Muscle layer of colon (tissue), 2 donors: Measurements from ENCODE around the gene STX19.

Experiments
- H3K27ac ChIP-seq: one replicate; pipeline ENCODE4 v1.7.0; 2013; ENCODE audit warnings: low read depth, mild to moderate bottlenecking, low read length, moderate library complexity
- H3K27me3 ChIP-seq, 2 donors: one replicate each; pipeline ENCODE4 v1.7.0; 2013; ENCODE audit warnings: low read length in 2 of 2, mild to moderate bottlenecking in 2 of 2; ENCODE audit not compliant: insufficient read depth in 2 of 2, control insufficient read depth in 1 of 2
- H3K36me3 ChIP-seq: one replicate; pipeline ENCODE4 v1.7.0; 2013; ENCODE audit warnings: mild to moderate bottlenecking, low read length; ENCODE audit not compliant: insufficient read depth
- H3K4me1 ChIP-seq: one replicate; pipeline ENCODE4 v1.7.0; 2013; ENCODE audit warnings: mild to moderate bottlenecking, low read length; ENCODE audit not compliant: insufficient read depth
- H3K4me3 ChIP-seq, 2 donors: one replicate each; pipeline ENCODE4 v1.7.0; 2013; ENCODE audit warnings: low read length in 2 of 2, low read depth in 1 of 2, mild to moderate bottlenecking in 1 of 2, moderate library complexity in 1 of 2
- H3K9ac ChIP-seq: one replicate; pipeline ENCODE4 v1.7.0; 2013; ENCODE audit warnings: low read length
- H3K9me3 ChIP-seq: one replicate; pipeline ENCODE4 v1.7.0; 2013; ENCODE audit warnings: mild to moderate bottlenecking, low read length
- donor health status: abdominal sarcoma.
- donor health status: Adenocarcinoma of cecum.

STX19 gene

DNA sequence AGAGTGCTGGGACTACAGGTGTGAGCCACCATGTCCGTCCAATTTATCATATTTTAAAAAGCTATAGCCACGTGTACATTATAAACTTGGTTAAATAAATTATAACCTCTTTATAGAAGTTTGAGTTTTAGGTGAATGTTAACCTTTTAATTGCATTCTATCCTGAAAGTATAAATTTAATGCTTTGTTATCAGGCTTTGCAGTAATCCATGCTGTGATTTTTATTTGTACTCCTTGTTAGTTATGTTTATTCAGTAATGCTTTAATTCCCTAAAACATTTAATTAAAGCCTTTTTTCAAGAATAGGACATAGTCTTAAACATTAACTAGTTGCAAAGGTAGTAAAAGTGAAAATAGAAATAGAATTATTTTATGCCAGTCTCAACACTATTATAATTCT lies 36.8 kb downstream of the STX19 start:
- Histone ChIP-seq H3K27ac (no peak overlapping the region), H3K4me1 (no peaks in the 10 kb centered on the region)

DNA sequence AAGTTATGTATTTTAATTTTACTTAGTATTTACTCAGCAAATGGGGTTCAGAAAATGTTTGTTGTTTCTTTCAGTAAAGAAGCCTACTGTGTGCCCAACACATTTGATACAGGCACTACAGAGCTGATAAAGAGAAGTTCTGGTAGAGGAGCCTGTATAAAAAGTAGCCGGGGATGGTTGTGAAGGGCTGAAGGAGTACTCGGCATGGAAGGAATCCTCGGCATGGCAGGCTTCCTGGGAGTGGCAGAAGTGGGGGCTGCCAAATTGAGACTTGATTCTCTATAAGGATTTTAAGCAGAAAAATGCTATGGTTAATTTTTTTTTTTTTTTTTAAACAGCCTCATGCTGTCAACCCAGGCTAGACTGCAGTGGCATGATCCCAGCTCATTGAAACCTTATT lies 39.2 kb downstream of the STX19 start:
- no peak overlapping the region for H3K9ac ChIP-seq
- H3K27me3 ChIP-seq, result no peaks in the 10 kb centered on the region
- no peak overlapping the region for H3K27ac ChIP-seq
- no peaks in the 10 kb centered on the region for H3K4me1 ChIP-seq
- H3K9me3 ChIP-seq, result no peaks in the 10 kb centered on the region
- H3K4me3 ChIP-seq, result no peak overlapping the region
- no peaks in the 10 kb centered on the region for H3K36me3 ChIP-seq

More for the DNA sequence above, 36.8 kb downstream of the STX19 start:
- no peak overlapping the region for H3K4me3 ChIP-seq
- no peaks in the 10 kb centered on the region for H3K27me3 ChIP-seq
- H3K36me3 ChIP-seq, result no peaks in the 10 kb centered on the region
- no peak overlapping the region for H3K9ac ChIP-seq
- no peaks in the 10 kb centered on the region for H3K9me3 ChIP-seq

DNA sequence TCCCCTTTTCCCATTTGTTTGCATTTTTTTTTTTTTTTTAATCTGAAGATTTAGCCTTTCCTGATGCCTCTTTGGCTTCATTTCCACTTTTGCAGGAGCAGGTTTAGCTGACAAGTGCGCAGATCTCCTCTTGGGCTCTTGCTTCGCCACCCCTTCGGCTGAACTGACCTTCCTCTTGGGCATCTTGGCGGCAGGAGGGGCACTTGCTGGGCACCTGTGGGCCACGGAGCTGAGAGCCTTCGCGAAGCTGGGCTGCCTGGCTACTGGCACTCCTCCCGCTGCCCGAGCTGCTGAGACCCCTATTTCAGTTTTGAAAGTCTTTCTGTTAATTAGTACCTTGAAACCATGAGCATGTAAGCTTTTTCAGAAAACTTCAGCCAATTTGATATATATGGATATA lies 39.6 kb downstream of the STX19 start:
- Histone ChIP-seq H3K36me3 (no peaks in the 10 kb centered on the region), H3K9me3 (no peaks in the 10 kb centered on the region), H3K27ac (no peak overlapping the region), H3K4me1 (no peaks in the 10 kb centered on the region), H3K4me3 (no peak overlapping the region), H3K9ac (no peak overlapping the region), H3K27me3 (no peaks in the 10 kb centered on the region)

DNA sequence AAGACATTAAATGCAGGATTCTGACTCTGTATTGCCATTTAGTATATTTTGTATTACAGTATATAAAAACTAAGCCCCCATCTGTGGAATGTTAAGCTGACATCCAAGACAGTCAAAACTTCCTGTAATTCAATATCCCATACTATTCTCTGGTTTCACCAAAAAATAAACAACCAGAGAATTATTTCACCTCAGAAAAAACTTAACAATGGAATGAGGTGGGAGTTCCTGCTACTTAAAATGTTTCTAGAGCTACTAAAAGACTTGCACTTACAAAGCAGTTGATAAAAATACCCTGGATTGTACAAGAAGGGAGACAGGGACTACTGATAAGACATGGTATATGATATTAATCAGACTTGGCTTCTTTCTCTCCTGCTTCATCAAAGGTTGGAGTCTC lies 40.1 kb downstream of the STX19 start:
- Histone ChIP-seq H3K27ac (no peak overlapping the region), H3K4me1 (no peaks in the 10 kb centered on the region), H3K9ac (no peak overlapping the region), H3K9me3 (no peaks in the 10 kb centered on the region), H3K36me3 (no peaks in the 10 kb centered on the region), H3K27me3 (no peaks in the 10 kb centered on the region), H3K4me3 (no peak overlapping the region)

DNA sequence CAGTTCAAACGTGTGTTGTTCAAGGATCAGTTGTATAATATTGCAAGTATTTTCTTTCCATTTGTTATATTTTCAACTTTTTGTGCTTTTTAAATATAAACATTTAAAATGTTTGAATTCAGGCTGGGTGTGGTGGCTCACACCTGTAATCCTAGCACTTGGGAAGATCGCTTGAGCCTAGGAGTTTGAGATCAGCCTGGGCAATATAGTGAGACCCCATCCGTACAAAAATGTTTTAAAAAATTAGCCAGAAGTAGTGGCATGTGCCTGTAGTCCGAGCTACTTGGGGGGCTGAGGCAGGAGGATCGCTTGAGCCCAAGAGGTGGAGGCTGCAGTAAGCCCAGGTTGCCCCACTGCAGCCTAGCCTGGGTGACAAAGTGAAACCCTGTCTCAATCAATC lies 43.8 kb downstream of the STX19 start:
- Histone ChIP-seq H3K27ac (no peak overlapping the region), H3K9me3 (no peaks in the 10 kb centered on the region)

DNA sequence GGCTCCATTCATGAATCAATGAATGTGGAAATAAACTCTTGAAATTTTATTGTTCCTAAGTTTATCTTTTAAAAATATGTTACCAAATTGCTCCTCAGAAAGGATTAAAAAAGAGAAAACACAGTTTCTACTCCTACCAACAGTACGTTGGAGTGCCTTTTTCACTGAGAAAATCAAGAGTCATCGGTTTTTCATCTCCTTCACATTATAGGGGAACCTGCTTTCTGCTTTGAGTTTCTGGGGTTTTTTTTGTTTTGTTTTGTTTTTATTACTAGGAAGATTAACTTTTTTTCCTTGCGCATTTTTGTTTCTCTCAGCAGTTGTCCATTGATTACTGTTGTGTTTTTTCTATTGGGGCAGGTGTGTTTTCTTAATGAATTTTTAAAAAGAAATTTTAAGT lies 45.0 kb downstream of the STX19 start:
- no peaks in the 10 kb centered on the region for H3K4me1 ChIP-seq

More for the DNA sequence above, 43.8 kb downstream of the STX19 start:
- H3K9ac ChIP-seq, result no peak overlapping the region
- H3K4me3 ChIP-seq, result no peak overlapping the region
- H3K36me3 ChIP-seq, result no peaks in the 10 kb centered on the region
- no peaks in the 10 kb centered on the region for H3K27me3 ChIP-seq
- H3K4me1 ChIP-seq, result no peaks in the 10 kb centered on the region

DNA sequence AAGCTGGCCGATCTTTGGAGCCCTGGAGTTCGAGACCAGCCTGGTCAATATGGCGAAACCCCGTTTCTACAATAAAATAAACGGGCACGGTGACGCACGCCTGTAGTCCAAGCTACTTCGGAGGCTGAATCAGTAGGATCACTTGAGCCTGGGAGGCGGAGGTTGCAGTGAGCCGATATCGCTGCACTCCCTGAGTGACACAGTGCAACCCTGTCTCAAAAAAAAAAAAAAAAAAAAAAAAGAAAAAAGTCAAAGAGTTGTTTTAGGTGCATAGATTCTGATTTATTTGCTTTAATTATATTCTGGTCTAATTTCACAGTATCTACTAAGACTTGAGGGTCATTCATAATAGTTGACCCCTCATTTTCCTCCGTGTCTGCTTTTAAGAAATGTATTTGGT lies 46.7 kb downstream of the STX19 start:
- no peak overlapping the region for H3K9ac ChIP-seq
- H3K36me3 ChIP-seq, result no peaks in the 10 kb centered on the region
- H3K27ac ChIP-seq, result no peak overlapping the region
- no peak overlapping the region for H3K4me3 ChIP-seq
- H3K9me3 ChIP-seq, result no peaks in the 10 kb centered on the region
- no peaks in the 10 kb centered on the region for H3K4me1 ChIP-seq
- H3K27me3 ChIP-seq, result no peaks in the 10 kb centered on the region

More for the DNA sequence above, 45.0 kb downstream of the STX19 start:
- no peak overlapping the region for H3K4me3 ChIP-seq
- no peaks in the 10 kb centered on the region for H3K9me3 ChIP-seq
- H3K27ac ChIP-seq, result no peak overlapping the region
- H3K9ac ChIP-seq, result no peak overlapping the region
- H3K36me3 ChIP-seq, result no peaks in the 10 kb centered on the region
- no peaks in the 10 kb centered on the region for H3K27me3 ChIP-seq

DNA sequence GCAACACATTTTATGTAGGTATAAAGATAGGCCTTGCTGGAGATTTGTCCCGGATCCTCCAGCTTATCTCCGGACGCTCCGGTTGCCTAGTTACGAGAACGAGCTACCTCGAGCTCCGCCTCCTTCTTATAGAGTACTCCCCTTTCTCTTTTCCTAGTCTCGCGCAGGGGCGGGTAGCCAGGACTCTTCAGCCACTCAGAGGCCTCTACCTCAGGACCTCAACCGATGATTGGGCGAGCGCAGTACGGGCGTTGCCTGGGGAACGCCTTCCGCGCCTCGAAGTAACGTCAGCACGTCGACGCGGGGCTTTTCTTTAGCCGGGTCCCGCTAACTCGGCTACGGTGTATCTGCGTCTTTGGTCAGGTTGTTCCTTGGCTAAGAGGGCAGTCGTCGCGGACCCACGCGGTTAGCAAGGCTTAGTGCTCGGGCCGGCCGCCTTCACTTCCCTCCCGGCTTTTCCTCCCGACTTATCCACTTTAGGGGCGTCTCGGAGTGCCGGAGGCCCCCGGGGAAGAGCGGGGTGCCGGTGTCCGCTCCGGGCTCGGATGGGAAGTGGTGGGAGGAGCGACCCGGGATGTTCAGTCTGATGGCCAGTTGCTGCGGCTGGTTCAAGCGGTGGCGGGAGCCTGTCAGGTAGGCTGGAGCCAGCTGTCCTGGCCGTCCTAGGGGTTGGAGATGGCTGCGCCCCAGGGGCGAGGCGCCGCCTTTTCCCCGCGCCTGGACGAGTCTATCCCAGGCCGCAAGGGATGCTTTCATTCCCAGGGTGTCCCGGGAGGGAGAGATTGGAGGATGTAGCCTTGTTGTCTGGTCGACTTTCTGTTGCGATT lies 48.3 kb downstream of the STX19 start, which contains the start of gene ARL13B:
ARL13B (plus strand) TSS at position 306 of the 827 bp plus-strand sequence; CDS start at position 575, 269 bp downstream.
- no peaks in the 10 kb centered on the region for H3K9me3 ChIP-seq
- H3K27me3 ChIP-seq, result no peaks in the 10 kb centered on the region
- no peaks in the 10 kb centered on the region for H3K4me1 ChIP-seq
- H3K4me3 ChIP-seq, result peak within 1 kb of the TSS; percentile 64 to 81
- H3K36me3 ChIP-seq, result no peaks in the 10 kb centered on the region
- H3K9ac ChIP-seq, result peak within 1 kb of the TSS; percentile 71
- peak within 1 kb of the TSS; percentile 94 for H3K27ac ChIP-seq

DNA sequence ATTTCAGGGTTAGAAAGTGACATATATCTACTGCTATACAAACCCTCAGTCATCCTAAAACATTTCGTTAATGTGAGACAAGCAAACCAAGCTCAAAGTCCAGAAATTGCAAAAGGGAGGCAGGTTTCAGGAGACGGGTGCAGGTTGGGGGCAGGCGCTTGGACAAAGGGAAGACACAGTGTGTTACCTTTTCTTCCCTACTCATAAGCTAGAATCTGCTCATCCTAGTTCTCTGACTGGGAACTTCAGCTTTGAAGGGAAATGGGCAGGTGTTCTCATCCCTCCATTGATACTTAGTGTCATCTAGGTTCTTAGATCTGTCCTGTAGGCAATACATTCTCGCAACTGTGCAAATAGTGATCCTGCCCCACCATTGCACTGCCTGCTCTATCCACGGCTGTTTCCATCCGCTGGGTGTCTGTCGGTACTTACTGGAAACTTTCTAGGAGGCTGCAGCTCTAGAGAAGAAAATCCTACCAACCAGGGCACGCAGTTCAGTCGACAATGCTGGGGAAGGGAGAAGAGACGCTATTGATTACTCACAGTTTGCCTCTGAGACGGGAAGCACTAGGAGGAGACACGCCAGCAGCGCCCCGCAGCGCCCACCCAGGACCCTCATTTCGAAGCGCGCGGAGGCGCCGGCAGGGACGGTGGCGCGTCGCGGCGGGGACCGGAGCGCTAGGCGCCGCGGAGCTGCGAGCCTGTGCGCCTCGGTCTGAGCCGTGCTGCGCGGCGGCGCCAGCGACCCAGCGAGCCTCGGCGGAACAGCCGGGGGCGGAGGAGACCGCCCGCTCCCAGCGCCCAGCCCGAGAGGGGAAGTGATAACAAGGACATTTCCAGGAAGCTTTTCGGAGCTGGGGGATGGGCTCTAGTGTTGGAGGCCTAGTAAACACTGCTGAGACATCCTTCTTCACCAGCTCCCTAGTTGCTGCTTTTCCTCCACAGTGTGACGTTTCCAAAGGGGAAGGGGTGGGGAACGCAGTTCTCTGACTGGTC lies 55.0 kb downstream of the STX19 start, which contains the start of gene PROS1:
PROS1 (minus strand) TSS at position 766 of the 996 bp plus-strand sequence; CDS start at position 619, 147 bp downstream.
- H3K4me3 ChIP-seq, result peak within 1 kb of the TSS; percentile 62 to 72
- no peaks in the 10 kb centered on the region for H3K9me3 ChIP-seq
- H3K27ac ChIP-seq, result peak within 1 kb of the TSS; percentile 65
- H3K36me3 ChIP-seq, result no peaks in the 10 kb centered on the region
- H3K27me3 ChIP-seq, result no peaks in the 10 kb centered on the region
- H3K4me1 ChIP-seq, result peaks cover 12% of the 10 kb centered on the region
- peak within 1 kb of the TSS; percentile 62 for H3K9ac ChIP-seq

DNA sequence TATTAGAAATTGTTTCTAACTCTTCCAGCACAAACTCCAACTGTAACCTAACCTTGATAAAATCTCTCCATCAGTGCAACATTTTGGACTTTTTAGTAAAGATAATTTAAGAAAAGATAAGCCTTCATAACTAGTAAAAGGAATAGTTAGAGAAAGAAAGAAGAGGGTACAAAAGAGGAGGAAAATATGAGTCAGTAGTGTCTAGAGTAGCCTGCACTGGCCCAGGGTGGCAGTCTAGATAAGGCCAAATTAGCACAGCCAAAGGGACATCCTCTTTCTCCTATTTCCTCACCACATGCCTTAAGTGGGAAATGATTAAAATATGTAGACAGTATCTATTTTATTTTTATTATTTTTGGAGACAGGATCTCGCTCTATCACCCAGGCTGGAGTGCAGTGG lies 58.4 kb downstream of the STX19 start:
- no peak overlapping the region for H3K4me3 ChIP-seq
- no peak overlapping the region for H3K9ac ChIP-seq
- H3K9me3 ChIP-seq, result no peaks in the 10 kb centered on the region
- H3K4me1 ChIP-seq, result peaks cover 12% of the 10 kb centered on the region
- H3K27me3 ChIP-seq, result no peaks in the 10 kb centered on the region
- H3K36me3 ChIP-seq, result no peaks in the 10 kb centered on the region
- H3K27ac ChIP-seq, result no peak overlapping the region

DNA sequence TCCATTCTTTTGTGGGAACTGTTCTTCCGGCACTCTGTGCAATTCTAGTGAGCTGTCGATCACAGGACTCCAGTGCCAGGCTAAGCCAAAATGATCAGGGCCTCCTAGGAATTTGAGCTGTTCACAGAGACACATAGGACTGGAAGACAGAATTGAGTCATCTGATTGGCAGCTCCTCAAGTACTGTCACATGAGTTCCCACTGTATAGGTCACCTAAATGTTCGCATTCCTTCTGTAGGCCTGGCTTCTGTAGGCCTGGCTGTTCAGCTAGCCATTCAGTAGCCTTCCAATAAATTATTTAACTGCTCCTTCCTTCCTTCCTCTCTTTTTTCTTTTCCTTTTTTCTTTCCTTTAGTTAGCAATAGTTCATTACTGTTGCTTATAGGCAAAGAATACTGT lies 59.0 kb downstream of the STX19 start:
- Histone ChIP-seq H3K4me3 (no peak overlapping the region), H3K9ac (no peak overlapping the region), H3K4me1 (peaks cover 12% of the 10 kb centered on the region), H3K9me3 (no peaks in the 10 kb centered on the region), H3K27ac (no peak overlapping the region), H3K36me3 (no peaks in the 10 kb centered on the region), H3K27me3 (no peaks in the 10 kb centered on the region)
